MCF 10A (cell line): Measurements from ENCODE around the gene DQX1. TPM values are rescaled to one million over a fixed set of nuclear protein-coding genes. Genes with fewer than 3 reads are reported as not detected.

Source experiments
- BruUV-seq: library from RNA; stranded (reverse); fragments of 400-500 nt; replicated peaks from 2 replicates; lab custom pipeline; 2021; lab: Mats Ljungman, UMichigan
- CTCF ChIA-PET: fragments of 300-600 bp; sonication (Branson Sonifier 250); formaldehyde crosslinking; extraction: SDS; loops from one replicate; lab custom pipeline; 2021; ENCODE audit warnings: antibody characterized with exemption, inconsistent platforms; lab: Yijun Ruan, JAX
- POLR2A ChIA-PET: fragments of 300-600, 350-650 bp; sonication (Branson Sonifier 250); formaldehyde crosslinking; extraction: SDS; loops from one replicate; lab custom pipeline; 2020; ENCODE audit warnings: antibody characterized with exemption, inconsistent platforms; lab: Yijun Ruan, JAX
- DNase-seq: peaks from one replicate; pipeline ENCODE4 v3.0.0-alpha.2; 2018; ENCODE audit not compliant: unreplicated experiment
- H3K27ac Mint-ChIP-seq: one replicate; pipeline ENCODE4 v1.8.0; 2022; ENCODE audit warnings: mild to moderate bottlenecking, low read depth, mixed read lengths; ENCODE audit not compliant: unreplicated experiment
- H3K27me3 Mint-ChIP-seq: one replicate; pipeline ENCODE4 v1.8.0; 2022; ENCODE audit warnings: mixed read lengths; ENCODE audit not compliant: insufficient read depth, unreplicated experiment
- H3K36me3 Mint-ChIP-seq: one replicate; pipeline ENCODE4 v1.8.0; 2022; ENCODE audit warnings: mild to moderate bottlenecking, moderate library complexity, mixed read lengths; ENCODE audit not compliant: insufficient read depth, unreplicated experiment
- H3K4me1 Mint-ChIP-seq: one replicate; pipeline ENCODE4 v1.8.0; 2022; ENCODE audit warnings: mixed read lengths; ENCODE audit not compliant: insufficient read depth, unreplicated experiment
- H3K4me3 Mint-ChIP-seq: one replicate; pipeline ENCODE4 v1.8.0; 2022; ENCODE audit warnings: mild to moderate bottlenecking, moderate library complexity, mixed read lengths; ENCODE audit not compliant: unreplicated experiment
- H3K9me3 Mint-ChIP-seq: one replicate; pipeline ENCODE4 v1.8.0; 2022; ENCODE audit warnings: mixed read lengths; ENCODE audit not compliant: unreplicated experiment
- intact Hi-C: fragments of 100-400 bp; cut with micrococcal nuclease; formaldehyde crosslinking; loops from 2 replicates; pipeline ENCODE4 v1.14.1; 2022
- total RNA-seq: library from RNA; stranded (reverse); gene quantifications from 2 replicates; pipeline ENCODE4 v1.2.3, GENCODE V29; 2022
- TF ChIP-seq, protein P1 (sequence below): fragments of 200-600 bp; IDR thresholded peaks from one replicate; pipeline ENCODE4 v1.8.0; 2022; ENCODE audit warnings: antibody characterized with exemption, mild to moderate bottlenecking; ENCODE audit not compliant: unreplicated experiment

The DQX1 gene
- total RNA-seq, 1 experiment from 2014 or later, result 4.3 TPM

- POLR2A ChIA-PET, result interaction anchor here (0.6 to 8.6 kb wide), 4 partner anchors 11 to 64 kb away, joined by 3 to 135 read pairs (median 4); partner anchors contain the start of genes AUP1, DQX1 and HTRA2
- H3K27me3 Mint-ChIP-seq, result peaks cover 7% of the 10 kb centered on the region
- H3K27ac Mint-ChIP-seq, result no peak overlapping the region
- intact Hi-C loops, result no loop called here
- CTCF ChIA-PET, result interaction anchor here (1.0 to 4.5 kb wide), 2 partner anchors 20 to 84 kb away, joined by 4 to 22 read pairs; no protein-coding TSS in a partner anchor
- TF ChIP-seq, protein P1, sequence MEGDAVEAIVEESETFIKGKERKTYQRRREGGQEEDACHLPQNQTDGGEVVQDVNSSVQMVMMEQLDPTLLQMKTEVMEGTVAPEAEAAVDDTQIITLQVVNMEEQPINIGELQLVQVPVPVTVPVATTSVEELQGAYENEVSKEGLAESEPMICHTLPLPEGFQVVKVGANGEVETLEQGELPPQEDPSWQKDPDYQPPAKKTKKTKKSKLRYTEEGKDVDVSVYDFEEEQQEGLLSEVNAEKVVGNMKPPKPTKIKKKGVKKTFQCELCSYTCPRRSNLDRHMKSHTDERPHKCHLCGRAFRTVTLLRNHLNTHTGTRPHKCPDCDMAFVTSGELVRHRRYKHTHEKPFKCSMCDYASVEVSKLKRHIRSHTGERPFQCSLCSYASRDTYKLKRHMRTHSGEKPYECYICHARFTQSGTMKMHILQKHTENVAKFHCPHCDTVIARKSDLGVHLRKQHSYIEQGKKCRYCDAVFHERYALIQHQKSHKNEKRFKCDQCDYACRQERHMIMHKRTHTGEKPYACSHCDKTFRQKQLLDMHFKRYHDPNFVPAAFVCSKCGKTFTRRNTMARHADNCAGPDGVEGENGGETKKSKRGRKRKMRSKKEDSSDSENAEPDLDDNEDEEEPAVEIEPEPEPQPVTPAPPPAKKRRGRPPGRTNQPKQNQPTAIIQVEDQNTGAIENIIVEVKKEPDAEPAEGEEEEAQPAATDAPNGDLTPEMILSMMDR, result no peak
- BruUV-seq, result no TSS peak
- no peak for DNase-seq
- H3K4me1 Mint-ChIP-seq, result peaks cover 31% of the 10 kb centered on the region
- no peak overlapping the region for H3K4me3 Mint-ChIP-seq
- H3K36me3 Mint-ChIP-seq, result peaks cover 52% of the 10 kb centered on the region
- H3K9me3 Mint-ChIP-seq, result no peaks in the 10 kb centered on the region
Observed at GRCh38 chr2:74503506-74504475, 22.2 kb downstream of the DQX1 start.

DNA sequence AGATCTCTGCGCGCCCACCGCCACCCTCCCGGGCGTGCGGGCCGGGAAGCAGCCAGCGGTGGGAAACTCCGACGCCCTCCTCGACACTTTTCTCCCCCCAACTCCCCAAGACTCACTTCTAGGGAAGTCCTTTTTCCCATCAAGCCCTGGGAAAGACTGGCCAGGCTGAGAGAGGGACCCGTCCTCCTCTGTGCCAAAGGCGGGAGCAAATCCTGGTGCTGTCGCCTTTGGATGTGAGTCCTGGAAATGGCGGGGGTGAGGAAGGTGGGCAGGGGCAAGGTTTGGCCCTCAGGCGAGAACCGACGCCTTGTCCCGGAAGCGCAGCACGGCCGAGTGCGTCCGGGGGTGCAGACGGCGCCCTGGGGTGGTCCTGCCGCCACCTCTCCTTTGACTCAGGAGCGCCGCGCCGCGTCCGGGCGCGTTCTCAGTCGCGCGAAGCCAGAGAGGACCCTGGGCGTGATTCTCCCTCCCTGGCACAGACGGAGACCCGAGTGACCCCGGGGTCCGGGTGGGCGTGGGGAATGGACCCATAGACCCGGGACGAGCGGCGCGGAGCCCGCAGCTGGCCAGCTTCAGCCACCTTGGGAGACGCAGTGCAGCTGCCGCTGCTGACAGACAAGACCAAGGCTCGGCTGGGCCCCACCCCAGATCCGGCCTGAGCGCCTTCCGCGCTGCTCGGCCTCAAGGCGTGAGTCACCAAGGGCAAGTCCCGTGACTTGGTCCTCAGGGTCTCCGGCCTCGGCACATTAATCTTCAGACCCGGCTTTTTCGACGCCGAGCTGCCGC is 23.1 kb downstream of the DQX1 start:
- no TSS peak for BruUV-seq

DNA sequence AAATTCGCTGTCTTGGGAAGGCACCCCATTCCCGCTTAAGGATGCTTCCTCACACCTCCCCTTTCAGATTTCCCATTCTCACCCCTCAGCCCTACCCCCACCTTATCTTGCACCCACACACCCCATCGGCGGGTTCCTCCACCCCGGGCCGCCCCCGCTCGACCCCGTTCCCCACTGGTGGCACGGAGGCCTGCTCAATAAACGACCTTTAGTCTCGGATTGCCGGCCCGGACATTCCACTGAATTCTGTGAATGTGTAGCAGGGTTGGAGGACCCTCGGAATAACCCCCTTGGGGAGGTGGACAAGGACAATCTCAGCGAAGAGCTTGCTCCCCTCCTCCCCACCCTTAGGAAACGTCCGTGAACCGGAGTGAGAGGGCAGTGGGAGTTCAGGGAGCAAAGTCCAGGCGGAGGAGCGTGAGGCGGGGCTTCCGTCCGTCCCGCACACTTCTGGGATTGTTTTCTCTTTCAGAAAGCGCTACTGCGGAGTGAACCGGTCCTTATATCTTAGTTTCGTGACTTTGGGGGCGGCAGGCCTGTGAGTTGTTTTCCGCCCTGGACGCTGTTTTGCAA is 23.8 kb downstream of the DQX1 start:
- intact Hi-C loops, result no loop called here
- Mint-ChIP-seq H3K4me3 (no peak overlapping the region), H3K4me1 (peaks cover 31% of the 10 kb centered on the region), H3K27me3 (peaks cover 16% of the 10 kb centered on the region), H3K36me3 (peaks cover 49% of the 10 kb centered on the region), H3K27ac (no peak overlapping the region), H3K9me3 (no peaks in the 10 kb centered on the region)
- POLR2A ChIA-PET, result no interaction called here
- TF ChIP-seq, protein P1, result no peak
- CTCF ChIA-PET, result interaction anchor here (1.4 to 4.5 kb wide), 2 partner anchors 21 to 85 kb away, joined by 5 to 22 read pairs; no protein-coding TSS in a partner anchor
- no peak for DNase-seq
- no TSS peak for BruUV-seq

More for the DNA sequence above, 23.1 kb downstream of the DQX1 start:
- Mint-ChIP-seq H3K36me3 (peaks cover 52% of the 10 kb centered on the region), H3K27ac (no peak overlapping the region), H3K4me1 (peaks cover 31% of the 10 kb centered on the region), H3K9me3 (no peaks in the 10 kb centered on the region), H3K4me3 (no peak overlapping the region), H3K27me3 (peaks cover 16% of the 10 kb centered on the region)
- ChIA-PET CTCF (interaction anchor here (4.5 kb wide), 1 partner anchor 85 kb away, joined by 22 read pairs; no protein-coding TSS in a partner anchor), POLR2A (interaction anchor here (0.7 to 8.6 kb wide), 2 partner anchors 10 to 27 kb away, joined by 4 to 135 read pairs; partner anchors contain the start of genes AUP1, DQX1 and HTRA2)
- intact Hi-C loops, result no loop called here
- DNase-seq, result no peak
- TF ChIP-seq, protein P1, result no peak
